ENCODE measurements around the gene KLHDC1.
"Not testable (repeated sequence)": the region's sequence is repeated elsewhere in the genome, so short reads cannot be mapped to it uniquely, and the experiment has no call there.

Gene KLHDC1

GRCh38 chr14:49692811-49693734 lies at the start of gene KLHDC1:
Gene KLHDC1, plus strand, starts transcription at chr14:49693120. Its CDS starts 75 bp downstream, at chr14:49693195.
- DNase-seq, result peak; percentile 83

GRCh38 chr14:49653508-49653907 lies 39.4 kb upstream of the KLHDC1 start:
- DNase-seq, result no peak

GRCh38 chr14:49654511-49654910 lies 38.4 kb upstream of the KLHDC1 start:
- DNase-seq, result no peak

DNA sequence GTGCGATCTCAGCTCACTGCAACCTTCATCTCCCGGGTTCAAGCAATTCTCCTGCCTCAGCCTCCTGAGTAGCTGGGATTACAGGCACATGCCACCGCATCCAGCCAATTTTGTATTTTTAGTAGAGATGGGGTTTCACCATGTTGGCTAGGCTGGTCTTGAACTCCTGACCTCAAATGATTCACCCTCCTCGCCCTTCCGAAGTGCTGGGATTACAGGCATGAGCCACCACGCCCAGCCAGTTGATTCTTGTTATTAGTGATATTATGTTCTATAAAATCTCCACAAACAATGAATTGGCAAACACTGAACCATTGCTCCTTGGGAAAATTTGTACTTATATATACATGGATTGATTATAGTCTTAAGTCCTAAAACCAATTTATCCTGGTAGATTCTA lies 35.4 kb upstream of the KLHDC1 start:
- not testable (repeated sequence) for DNase-seq

- DNase-seq, result no peak
These were observed 33.1 kb upstream of the KLHDC1 start for GRCh38 chr14:49659526-49660455.

DNA sequence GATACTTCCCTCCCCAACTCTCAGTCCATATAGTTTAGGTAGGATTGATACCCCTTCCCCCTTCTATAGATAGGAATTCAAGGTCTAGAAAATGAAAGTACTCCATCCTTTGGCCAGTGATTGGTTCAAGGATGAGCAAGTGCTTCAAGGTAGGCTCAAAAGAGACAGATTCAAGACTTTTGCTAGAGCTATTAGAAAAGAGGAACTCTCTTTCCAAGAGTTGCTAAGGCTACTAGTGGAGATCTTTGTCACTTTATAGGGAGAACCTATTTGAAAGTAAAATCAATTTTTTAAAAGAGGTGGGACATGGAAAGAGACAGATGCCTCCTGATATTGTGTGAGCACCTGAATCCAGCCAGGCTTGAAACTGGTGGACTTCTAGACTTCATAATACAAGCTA lies 22.4 kb upstream of the KLHDC1 start:
- no peak for DNase-seq

GRCh38 chr14:49673586-49673985 lies 19.3 kb upstream of the KLHDC1 start:
- no peak for DNase-seq

DNA sequence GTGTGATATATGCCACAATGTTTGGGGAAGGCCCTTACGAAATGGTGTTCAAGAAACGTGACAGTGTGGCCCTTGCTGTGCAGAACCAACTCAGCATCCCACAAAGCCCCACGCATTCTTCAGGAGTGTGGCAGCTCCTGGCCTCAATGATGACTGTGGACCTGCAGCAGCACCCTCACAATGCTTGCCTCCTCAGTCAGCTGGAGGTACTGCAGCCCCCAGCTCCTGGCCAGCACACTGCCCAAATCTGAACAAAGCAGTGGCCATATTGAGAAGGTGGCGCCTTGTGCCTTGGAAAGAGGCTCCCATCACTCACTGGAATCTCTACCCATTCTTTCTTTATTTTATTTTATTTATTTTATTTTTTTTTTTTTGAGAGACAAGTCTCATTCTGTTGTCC lies 15.3 kb upstream of the KLHDC1 start:
- peak; percentile 10 for DNase-seq

GRCh38 chr14:49679271-49679670 lies 13.6 kb upstream of the KLHDC1 start:
- no peak for DNase-seq

DNA sequence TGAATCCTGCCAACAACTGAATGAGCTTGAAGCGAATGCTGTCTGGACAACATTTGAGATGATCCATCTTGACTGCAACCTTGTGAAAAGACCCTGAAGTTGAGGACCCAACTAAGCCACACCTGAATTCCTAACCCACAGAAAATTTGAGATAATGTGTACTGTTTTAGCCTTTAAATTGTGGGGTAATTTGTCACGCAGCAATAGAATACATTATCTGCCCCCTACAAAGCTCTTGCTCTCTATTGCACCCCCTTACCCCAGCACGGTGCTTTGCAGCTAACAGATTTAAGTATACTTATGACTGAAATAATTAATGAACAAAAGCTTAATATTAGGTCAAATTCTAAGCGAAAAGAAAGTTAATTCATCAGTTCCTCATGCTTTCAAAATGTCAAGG lies 6.5 kb upstream of the KLHDC1 start:
- DNase-seq, result no peak

DNA sequence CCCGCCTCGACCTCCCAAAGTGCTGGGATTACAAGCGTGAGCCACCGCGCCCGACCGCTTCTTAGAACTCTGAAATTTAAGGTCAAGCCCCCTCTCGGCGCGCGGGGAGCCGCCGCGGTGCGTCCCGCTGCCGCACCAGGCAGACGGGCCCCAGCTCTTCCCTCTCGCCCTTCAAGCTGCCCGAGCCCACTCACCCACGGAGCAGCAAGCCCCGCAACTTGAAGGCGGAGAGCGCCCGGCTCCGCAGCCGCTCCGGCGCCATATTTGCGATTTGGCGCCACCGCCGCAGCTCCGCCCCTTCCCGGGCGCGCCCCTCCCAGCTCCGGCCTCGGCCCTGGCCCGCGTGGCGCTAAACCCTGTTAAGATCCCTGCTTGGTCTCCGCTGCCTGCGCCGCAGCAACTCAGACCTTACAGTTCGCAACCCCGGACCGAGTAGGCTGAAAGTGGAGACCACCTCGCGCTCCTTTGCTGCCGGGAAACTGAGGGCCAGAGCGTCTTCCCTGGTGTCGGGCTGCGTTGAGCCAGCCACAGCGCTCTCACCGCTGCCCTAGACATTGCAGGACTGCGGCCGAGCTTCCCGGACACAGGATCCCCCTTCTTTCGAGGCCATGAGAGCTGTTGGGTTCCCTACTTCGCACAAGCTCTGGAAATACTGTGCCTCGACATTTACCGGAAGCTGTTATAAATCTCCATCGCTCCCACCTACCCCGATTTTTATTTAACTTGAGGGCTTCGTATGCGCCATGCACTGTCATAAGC lies 4.8 kb upstream of the KLHDC1 start, which contains the start of gene POLE2:
Gene POLE2 (minus strand): TSS at position 273 of the 759 bp plus-strand sequence. CDS start 11 bp downstream, at position 262.
- DNase-seq, result peak; percentile 90

- DNase-seq, result no peak
These were observed 4.3 kb upstream of the KLHDC1 start for GRCh38 chr14:49688701-49689030.

DNA sequence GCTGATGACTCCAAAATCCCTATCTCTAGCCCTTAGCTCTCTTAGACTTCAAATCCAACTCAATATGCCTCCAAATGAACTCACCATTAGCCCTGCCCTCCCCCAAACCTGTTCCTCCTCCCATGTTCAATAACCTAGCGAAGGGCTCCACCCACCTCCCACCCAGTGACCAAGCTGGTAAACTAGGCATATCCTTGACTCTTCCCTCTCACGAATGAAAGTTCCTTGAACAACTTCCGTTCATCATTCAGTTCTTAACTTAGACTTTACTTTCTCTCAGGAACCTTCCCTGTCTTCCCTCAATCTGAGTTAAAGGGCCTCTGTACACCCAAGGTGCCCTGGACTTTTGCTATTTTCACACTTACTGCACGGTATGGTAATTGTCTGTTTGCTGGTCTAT lies 1.9 kb upstream of the KLHDC1 start:
- no peak for DNase-seq

DNA sequence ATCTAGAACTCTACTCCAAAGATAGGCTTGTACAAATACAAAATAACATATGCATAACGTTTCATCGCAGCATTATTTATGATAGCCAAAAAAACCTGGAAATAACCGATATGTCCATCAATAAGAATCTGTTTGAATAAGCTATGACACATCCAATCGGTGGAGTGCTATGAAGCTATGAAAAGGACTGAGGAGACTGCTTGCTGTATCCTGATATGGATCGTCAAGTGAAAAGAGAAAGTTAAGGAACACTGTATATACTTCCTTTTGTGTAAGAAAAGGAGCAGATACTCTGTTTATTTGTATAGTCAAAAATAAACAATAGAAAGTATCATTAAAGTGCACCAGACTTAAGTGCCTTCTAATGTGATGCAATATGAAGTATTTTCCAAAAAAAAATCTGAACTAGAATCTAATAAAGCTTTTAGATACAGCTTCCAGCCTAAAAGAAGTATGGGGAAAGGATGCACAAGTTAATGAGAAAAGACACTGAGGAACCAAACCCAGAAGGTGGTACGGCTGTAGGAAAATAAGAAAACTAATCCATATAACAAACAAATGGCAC lies 645 bp upstream of the KLHDC1 start:
- no peak for DNase-seq

DNA sequence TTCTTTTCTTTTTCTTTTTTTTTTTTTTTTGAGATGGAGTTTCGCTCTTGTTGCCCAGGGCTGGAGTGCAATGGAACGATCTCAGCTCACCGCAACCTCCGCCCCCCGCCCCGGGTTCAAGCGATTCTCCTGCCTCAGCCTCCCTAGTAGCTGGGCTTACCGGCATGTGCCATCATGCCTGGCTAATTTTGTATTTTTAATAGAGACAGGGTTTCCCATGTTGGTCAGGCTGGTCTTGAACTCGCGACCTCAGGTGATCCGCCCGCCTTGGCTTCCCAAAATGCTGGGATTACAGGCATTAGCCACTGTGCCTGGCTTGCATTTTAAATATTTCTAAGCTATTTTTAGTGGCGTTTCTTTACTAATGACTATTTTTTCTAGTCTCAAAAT lies 810 bp downstream of the KLHDC1 start:
- DNase-seq, result peak; percentile 29

GRCh38 chr14:49702725-49703124 lies 9.8 kb downstream of the KLHDC1 start:
- DNase-seq, result no peak

DNA sequence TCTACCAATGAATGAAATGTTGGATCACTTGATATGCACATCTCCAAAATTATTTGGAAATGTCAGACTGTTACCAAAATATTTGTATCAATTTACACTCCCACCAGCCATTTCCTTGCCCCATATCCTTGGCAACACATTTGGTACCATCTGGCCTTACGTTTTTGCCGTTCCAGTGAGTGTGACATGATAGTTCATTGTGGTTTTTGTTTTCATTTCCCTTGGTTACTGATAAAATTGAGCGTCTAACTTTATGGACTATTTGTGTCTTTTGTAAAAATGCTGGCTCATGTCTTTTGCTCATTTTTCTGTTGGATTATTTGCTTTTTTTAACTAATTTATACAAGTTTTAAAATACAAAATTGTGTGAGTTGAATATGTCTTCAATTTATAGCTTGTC lies 11.0 kb downstream of the KLHDC1 start:
- no peak for DNase-seq

DNA sequence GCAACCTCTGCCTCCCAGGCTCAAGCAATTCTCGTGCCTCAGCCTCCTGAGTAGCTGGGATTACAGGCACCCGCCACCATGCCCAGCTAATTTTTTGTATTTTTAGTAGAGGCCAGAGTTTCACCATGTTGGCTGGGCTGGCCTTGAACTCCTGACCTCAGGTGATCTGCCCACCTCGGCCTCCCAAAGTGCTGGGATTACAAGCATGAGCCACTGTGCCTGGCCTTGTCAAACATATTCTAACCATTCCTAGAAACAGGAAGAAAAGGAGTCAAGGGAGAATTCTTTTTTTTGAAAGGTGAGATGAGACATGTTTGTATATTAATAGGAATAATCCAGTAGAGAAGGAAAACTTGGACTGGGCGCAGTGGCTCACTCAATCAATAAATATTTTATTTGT lies 11.6 kb downstream of the KLHDC1 start:
- DNase-seq, result not testable (repeated sequence)

- DNase-seq, result not testable (repeated sequence)
These were observed 18.1 kb downstream of the KLHDC1 start for GRCh38 chr14:49710993-49711392.

DNA sequence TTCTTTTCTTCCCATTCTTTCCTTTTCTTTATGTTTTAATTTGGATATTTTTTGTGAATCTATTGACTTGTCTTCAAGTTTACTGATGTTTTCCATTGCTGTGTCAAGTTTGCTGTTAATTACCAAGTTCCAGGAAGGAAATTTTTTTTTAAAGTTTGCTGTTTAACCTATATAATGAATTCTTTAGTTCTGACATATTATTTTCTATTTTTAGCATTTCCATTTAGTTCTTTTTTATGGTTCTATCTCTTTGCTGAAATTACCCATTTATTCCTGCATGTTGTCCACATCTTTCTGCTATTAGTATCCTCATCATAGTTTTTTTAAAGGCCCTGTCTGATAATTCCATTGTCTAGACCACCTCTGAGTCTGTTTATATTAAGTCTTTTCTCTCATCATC lies 27.8 kb downstream of the KLHDC1 start:
- DNase-seq, result no peak

GRCh38 chr14:49721733-49722435 lies 29.0 kb downstream of the KLHDC1 start:
- not testable (repeated sequence) for DNase-seq

GRCh38 chr14:49727171-49727570 lies 34.3 kb downstream of the KLHDC1 start:
- DNase-seq, result no peak
